OCI-LY1 (cell line): Measurements from ENCODE around the gene FAM124A.

Experiments used
- H2AFZ ChIP-seq: fragments of 200-600 bp; sonication (generic), shearing (Covaris generic); 2 replicates; pipeline ENCODE4 v1.6.0; 2014; ENCODE audit warnings: antibody characterized with exemption, mild to moderate bottlenecking, low read length
- H3F3A ChIP-seq: fragments of 200-600 bp; sonication (generic), shearing (Covaris generic); 2 replicates; pipeline ENCODE4 v1.6.0; 2014; ENCODE audit warnings: mild to moderate bottlenecking, antibody characterized with exemption, low read length, moderate library complexity; ENCODE audit not compliant: insufficient read depth
- H3K27ac ChIP-seq: fragments of 200-600 bp; sonication (generic); 2 replicates; pipeline ENCODE4 v1.5.1; 2014; ENCODE audit warnings: low read length, mixed run types, mild to moderate bottlenecking, low read depth; ENCODE audit not compliant: poor library complexity, severe bottlenecking
- H3K27me3 ChIP-seq: fragments of 200-600 bp; sonication (generic); 2 replicates; pipeline ENCODE4 v1.6.0; 2014; ENCODE audit warnings: antibody characterized with exemption, mild to moderate bottlenecking, low read length, moderate library complexity; ENCODE audit not compliant: insufficient read depth
- H3K36me3 ChIP-seq: fragments of 200-600 bp; sonication (generic); 2 replicates; pipeline ENCODE4 v1.6.1; 2014; ENCODE audit warnings: mild to moderate bottlenecking, antibody characterized with exemption, low read length, moderate library complexity, mixed read lengths; ENCODE audit not compliant: insufficient read depth
- H3K4me1 ChIP-seq: fragments of 200-600 bp; sonication (generic); 2 replicates; pipeline ENCODE4 v1.5.1; 2014; ENCODE audit warnings: mild to moderate bottlenecking, low read length, moderate library complexity; ENCODE audit not compliant: insufficient read depth, severe bottlenecking
- H3K4me2 ChIP-seq: fragments of 200-600 bp; sonication (generic), shearing (Covaris generic); 2 replicates; pipeline ENCODE4 v1.6.1; 2014; ENCODE audit warnings: low read length
- H3K4me3 ChIP-seq: fragments of 200-600 bp; sonication (generic); 2 replicates; pipeline ENCODE4 v1.5.1; 2014; ENCODE audit warnings: low read length, low read depth, mild to moderate bottlenecking, mixed read lengths; ENCODE audit not compliant: poor library complexity, severe bottlenecking
- H3K79me2 ChIP-seq: fragments of 200-600 bp; shearing (Covaris generic); 2 replicates; pipeline ENCODE4 v1.6.1; 2016; ENCODE audit warnings: mixed run types, low read length, mixed read lengths; ENCODE audit not compliant: insufficient read depth
- H3K9ac ChIP-seq: fragments of 200-600 bp; sonication (generic), shearing (Covaris generic); 2 replicates; pipeline ENCODE4 v1.6.1; 2014; ENCODE audit warnings: mild to moderate bottlenecking, low read length, mixed read lengths
- H3K9me2 ChIP-seq: fragments of 200-600 bp; sonication (generic), shearing (Covaris generic); 2 replicates; pipeline ENCODE4 v1.6.1; 2014; ENCODE audit warnings: low read depth, mild to moderate bottlenecking, low read length, mixed read lengths
- H3K9me3 ChIP-seq: fragments of 200-600 bp; shearing (Covaris generic); 2 replicates; pipeline ENCODE4 v1.6.1; 2014; ENCODE audit warnings: low read length, mixed read lengths
- H4K20me1 ChIP-seq: fragments of 200-600 bp; sonication (generic), shearing (Covaris generic); 2 replicates; pipeline ENCODE4 v1.6.0; 2016; ENCODE audit warnings: mild to moderate bottlenecking, low read length; ENCODE audit not compliant: insufficient read depth
- CTCF ChIP-seq: fragments of 200-600 bp; sonication (generic), shearing (Covaris generic); IDR thresholded peaks from 2 replicates; pipeline ENCODE4 v1.5.1; 2017; ENCODE audit warnings: mild to moderate bottlenecking, antibody characterized with exemption, low read length, moderate library complexity, mixed read lengths
- EZH2 ChIP-seq: fragments of 200-600 bp; sonication (generic), shearing (Covaris generic); IDR thresholded peaks from 2 replicates; pipeline ENCODE4 v1.8.0; 2017; ENCODE audit warnings: borderline replicate concordance, mixed run types, mild to moderate bottlenecking, antibody characterized with exemption, low read length, moderate library complexity, mixed read lengths

Gene FAM124A

GRCh38 chr13:51271528-51272085 is 49.4 kb downstream of the FAM124A start:
- Histone ChIP-seq H3K9me3 (no peaks in the 10 kb centered on the region), H3K9me2 (no peaks in the 10 kb centered on the region)

GRCh38 chr13:51275101-51275500 is 52.9 kb downstream of the FAM124A start:
- no peaks in the 10 kb centered on the region for H4K20me1 ChIP-seq
- H3K27me3 ChIP-seq: 0 out of 2 replicates have a peak, but pooled peaks cover 3% of the 10 kb centered on the region
- H3K9ac ChIP-seq: no peak overlapping the region
- H3K4me3 ChIP-seq: no peak overlapping the region
- H3K79me2 ChIP-seq: no peaks in the 10 kb centered on the region
- H3K27ac ChIP-seq: no peak overlapping the region
- no peaks in the 10 kb centered on the region for H3K36me3 ChIP-seq
- H2AFZ ChIP-seq: no peak overlapping the region
- no peak for TF ChIP-seq CTCF
- TF ChIP-seq EZH2: no peak
- H3K9me3 ChIP-seq: no peaks in the 10 kb centered on the region
- H3K9me2 ChIP-seq: no peaks in the 10 kb centered on the region
- H3K4me1 ChIP-seq: no peaks in the 10 kb centered on the region
- no peaks in the 10 kb centered on the region for H3F3A ChIP-seq
- H3K4me2 ChIP-seq: no peak overlapping the region

More at GRCh38 chr13:51271528-51272085, 49.4 kb downstream of the FAM124A start:
- TF ChIP-seq EZH2: no peak
- no peak for TF ChIP-seq CTCF
- H3K27me3 ChIP-seq: 0 out of 2 replicates have a peak, but pooled peaks cover 2% of the 10 kb centered on the region
- no peak overlapping the region for H2AFZ ChIP-seq
- H3K79me2 ChIP-seq: no peaks in the 10 kb centered on the region
- no peak overlapping the region for H3K4me2 ChIP-seq
- no peak overlapping the region for H3K4me3 ChIP-seq
- no peak overlapping the region for H3K9ac ChIP-seq
- H3F3A ChIP-seq: no peaks in the 10 kb centered on the region
- H3K27ac ChIP-seq: no peak overlapping the region
- H4K20me1 ChIP-seq: no peaks in the 10 kb centered on the region
- H3K36me3 ChIP-seq: no peaks in the 10 kb centered on the region
- H3K4me1 ChIP-seq: no peaks in the 10 kb centered on the region

GRCh38 chr13:51276636-51277035 is 54.4 kb downstream of the FAM124A start:
- Histone ChIP-seq H3K27me3 (0 out of 2 replicates have a peak, but pooled peaks cover 3% of the 10 kb centered on the region), H3K9ac (no peak overlapping the region), H2AFZ (no peak overlapping the region), H3K4me2 (no peak overlapping the region), H4K20me1 (no peaks in the 10 kb centered on the region), H3K79me2 (no peaks in the 10 kb centered on the region), H3K36me3 (no peaks in the 10 kb centered on the region), H3K4me3 (no peak overlapping the region), H3K9me3 (no peaks in the 10 kb centered on the region), H3K9me2 (no peaks in the 10 kb centered on the region), H3K27ac (no peak overlapping the region), H3F3A (no peaks in the 10 kb centered on the region), H3K4me1 (no peaks in the 10 kb centered on the region)
- TF ChIP-seq CTCF (no peak), EZH2 (no peak)
